PFSK-1 (cell line): ENCODE measurements around the gene LCNL1.

Source experiments
- FOXP2 ChIP-seq: optimal IDR thresholded peaks from 2 replicates; pipeline ENCODE3; 2011; ENCODE audit warnings: borderline replicate concordance, control low read depth, inconsistent platforms; ENCODE audit not compliant: insufficient read depth; ENCODE audit errors: extremely low read length, extremely low read depth
- POLR2AphosphoS5 ChIP-seq: IDR thresholded peaks from 2 replicates; pipeline ENCODE4 v1.6.1; 2012; ENCODE audit warnings: low read depth, mild to moderate bottlenecking, control low read depth, low read length, moderate library complexity
- SIN3A ChIP-seq: IDR thresholded peaks from 2 replicates; pipeline ENCODE4 v1.6.1; 2012; ENCODE audit warnings: mild to moderate bottlenecking, low read length, moderate library complexity, borderline replicate concordance; ENCODE audit not compliant: insufficient read depth
- TAF1 ChIP-seq: IDR thresholded peaks from 2 replicates; pipeline ENCODE4 v1.6.1; 2012; ENCODE audit warnings: low read length, control low read depth, borderline replicate concordance; ENCODE audit not compliant: insufficient read depth
- TF ChIP-seq, protein P1 (sequence below), 2 experiments: IDR thresholded peaks; 2 replicates each; pipeline versions ENCODE4 v1.6.1 to v1.8.0; 2011 to 2012; ENCODE audit warnings: low read depth in 2 of 2, low read length in 2 of 2, control low read depth in 1 of 2, inconsistent platforms in 1 of 2, mild to moderate bottlenecking in 1 of 2, moderate library complexity in 1 of 2; ENCODE audit not compliant: insufficient read depth in 1 of 2

Gene LCNL1

GRCh38 chr9:136945333-136946227 is 37.2 kb upstream of the LCNL1 start:
- TF ChIP-seq FOXP2 = no peak
- TF ChIP-seq, protein P1, sequence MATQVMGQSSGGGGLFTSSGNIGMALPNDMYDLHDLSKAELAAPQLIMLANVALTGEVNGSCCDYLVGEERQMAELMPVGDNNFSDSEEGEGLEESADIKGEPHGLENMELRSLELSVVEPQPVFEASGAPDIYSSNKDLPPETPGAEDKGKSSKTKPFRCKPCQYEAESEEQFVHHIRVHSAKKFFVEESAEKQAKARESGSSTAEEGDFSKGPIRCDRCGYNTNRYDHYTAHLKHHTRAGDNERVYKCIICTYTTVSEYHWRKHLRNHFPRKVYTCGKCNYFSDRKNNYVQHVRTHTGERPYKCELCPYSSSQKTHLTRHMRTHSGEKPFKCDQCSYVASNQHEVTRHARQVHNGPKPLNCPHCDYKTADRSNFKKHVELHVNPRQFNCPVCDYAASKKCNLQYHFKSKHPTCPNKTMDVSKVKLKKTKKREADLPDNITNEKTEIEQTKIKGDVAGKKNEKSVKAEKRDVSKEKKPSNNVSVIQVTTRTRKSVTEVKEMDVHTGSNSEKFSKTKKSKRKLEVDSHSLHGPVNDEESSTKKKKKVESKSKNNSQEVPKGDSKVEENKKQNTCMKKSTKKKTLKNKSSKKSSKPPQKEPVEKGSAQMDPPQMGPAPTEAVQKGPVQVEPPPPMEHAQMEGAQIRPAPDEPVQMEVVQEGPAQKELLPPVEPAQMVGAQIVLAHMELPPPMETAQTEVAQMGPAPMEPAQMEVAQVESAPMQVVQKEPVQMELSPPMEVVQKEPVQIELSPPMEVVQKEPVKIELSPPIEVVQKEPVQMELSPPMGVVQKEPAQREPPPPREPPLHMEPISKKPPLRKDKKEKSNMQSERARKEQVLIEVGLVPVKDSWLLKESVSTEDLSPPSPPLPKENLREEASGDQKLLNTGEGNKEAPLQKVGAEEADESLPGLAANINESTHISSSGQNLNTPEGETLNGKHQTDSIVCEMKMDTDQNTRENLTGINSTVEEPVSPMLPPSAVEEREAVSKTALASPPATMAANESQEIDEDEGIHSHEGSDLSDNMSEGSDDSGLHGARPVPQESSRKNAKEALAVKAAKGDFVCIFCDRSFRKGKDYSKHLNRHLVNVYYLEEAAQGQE (IDR thresholded peaks at IDR 0.05; ENCODE audit: insufficient read depth in 1 of 2, low read depth in 2 of 2, low read length in 2 of 2) = no peak
- TF ChIP-seq POLR2AphosphoS5 = no peak
- no peak for TF ChIP-seq SIN3A
- no peak for TF ChIP-seq TAF1

DNA sequence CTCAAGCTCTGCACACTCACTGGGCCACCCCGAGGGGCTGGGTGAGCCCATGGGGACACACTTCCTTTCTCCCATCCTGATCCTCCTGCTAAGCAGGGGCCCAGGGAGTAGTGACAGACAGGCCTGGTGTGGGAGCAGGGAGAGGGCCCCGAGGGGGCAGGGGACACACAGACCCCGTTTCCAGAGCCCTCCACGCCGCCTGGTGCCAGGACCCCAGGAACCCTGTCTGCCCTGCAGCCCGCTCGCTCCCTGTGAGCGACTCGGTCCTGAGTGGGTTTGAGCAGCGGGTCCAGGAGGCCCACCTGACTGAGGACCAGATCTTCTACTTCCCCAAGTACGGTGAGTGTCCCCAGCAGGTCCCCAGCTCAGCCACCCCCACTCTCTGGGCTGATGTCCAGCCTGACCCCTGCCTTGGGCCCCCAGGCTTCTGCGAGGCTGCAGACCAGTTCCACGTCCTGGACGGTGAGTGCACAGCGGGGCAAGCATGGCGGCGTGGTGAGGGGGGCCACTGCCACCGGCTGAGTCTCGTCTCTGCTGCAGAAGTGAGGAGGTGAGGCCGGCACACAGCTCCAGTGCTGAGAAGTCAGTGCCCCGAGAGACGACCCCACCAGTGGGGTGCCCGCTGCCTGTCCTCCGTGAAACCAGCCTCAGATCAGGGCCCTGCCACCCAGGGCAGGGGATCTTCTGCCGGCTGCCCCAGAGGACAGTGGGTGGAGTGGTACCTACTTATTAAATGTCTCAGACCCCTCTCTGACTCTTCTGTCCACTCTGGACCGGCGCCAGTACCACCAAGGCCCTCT is 36.4 kb upstream of the LCNL1 start:
- TF ChIP-seq SIN3A (no peak), FOXP2 (no peak), TAF1 (no peak), POLR2AphosphoS5 (no peak)
- TF ChIP-seq, protein P1 (IDR thresholded peaks at IDR 0.05; ENCODE audit: insufficient read depth in 1 of 2, low read depth in 2 of 2, low read length in 2 of 2) = no peak

DNA sequence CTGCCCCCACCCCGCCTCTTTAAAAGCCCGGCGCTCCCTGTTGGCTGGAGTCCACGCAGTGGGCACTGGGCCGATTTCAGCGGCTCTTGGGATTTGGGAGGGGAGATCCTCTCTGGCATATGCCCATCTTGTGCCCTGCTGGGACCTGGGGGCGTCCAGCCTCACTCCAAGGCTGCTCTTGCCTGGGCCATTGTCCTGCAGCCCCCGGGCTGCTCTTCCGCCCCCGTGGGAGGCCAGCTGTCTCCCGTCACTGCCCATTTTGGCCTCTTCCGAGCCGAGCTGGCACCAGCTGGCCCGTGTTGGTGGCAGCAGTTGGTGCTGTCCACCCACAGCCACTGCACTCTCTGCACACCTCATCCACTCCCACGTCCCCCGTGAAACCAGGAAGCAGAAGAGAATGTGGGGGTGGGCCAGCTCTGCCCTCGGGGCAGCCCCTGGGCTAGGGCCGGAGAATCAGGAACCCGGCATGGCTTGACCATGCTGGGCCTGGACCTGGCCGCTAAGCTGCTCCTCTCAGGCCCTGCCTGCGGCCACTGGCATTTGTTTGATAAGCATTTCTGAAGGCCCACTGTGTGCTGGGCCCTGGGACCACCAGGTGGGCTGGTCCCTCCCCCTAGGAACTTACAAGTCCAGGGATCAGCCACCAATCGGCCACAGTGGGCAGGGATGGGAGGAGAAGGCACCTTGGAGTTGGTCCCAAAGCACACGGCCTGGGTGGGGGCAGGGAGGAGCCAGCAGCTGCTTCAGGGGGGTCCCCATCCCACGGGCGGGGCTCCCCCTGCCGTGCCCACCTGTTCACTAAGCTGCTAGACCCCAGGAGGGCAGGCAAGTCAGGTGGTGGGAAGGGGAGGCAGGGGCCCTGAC is 35.5 kb upstream of the LCNL1 start:
- no peak for TF ChIP-seq SIN3A
- TF ChIP-seq TAF1 = no peak
- TF ChIP-seq, protein P1 (IDR thresholded peaks at IDR 0.05; ENCODE audit: insufficient read depth in 1 of 2, low read depth in 2 of 2, low read length in 2 of 2) = no peak

DNA sequence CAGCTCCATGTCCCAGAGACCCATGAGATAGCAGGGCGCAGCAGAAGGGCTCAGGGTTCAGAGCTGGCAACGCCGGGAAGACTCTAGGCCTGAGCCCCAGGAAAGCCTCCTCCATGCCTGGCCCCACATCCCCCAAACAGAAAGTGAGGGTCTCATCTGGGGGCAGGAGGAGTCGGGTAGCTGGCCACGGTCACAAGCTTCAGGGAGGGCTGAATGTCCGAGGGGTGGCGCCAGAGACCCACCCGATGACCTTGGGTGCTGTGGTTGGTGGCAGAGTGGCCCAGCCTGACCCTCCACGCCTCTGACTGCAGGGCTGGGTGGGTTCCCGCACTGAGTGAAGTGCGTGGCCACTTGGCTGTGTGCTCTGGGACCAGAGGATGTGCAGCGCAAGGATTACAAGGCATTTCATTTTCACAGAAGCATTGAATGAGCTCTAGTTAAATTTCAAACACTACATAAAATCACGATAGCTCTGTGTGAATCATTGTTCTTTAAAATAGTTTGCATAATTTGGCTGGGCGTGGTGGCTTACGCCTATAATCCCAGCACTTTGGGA is 34.8 kb upstream of the LCNL1 start:
- TF ChIP-seq, protein P1 (IDR thresholded peaks at IDR 0.05; ENCODE audit: insufficient read depth in 1 of 2, low read depth in 2 of 2, low read length in 2 of 2) = no peak
- no peak for TF ChIP-seq FOXP2
- TF ChIP-seq POLR2AphosphoS5 = no peak
- no peak for TF ChIP-seq TAF1
- TF ChIP-seq SIN3A = no peak
